Stimulated activated CD8-positive, alpha-beta memory T cell treated with anti-CD3 and anti-CD28 coated beads, Interleukin-7, amount 100 ng/mL, for 48 hours (primary cell): ENCODE results near the gene ACOT11.

ENCODE experiments used
- DNase-seq, 2 donors: peaks; one replicate each; pipeline ENCODE4 v3.0.0-alpha.2; 2020; ENCODE audit warnings: low read depth in 1 of 2; ENCODE audit errors: extremely low read depth in 1 of 2

ACOT11 gene

DNA sequence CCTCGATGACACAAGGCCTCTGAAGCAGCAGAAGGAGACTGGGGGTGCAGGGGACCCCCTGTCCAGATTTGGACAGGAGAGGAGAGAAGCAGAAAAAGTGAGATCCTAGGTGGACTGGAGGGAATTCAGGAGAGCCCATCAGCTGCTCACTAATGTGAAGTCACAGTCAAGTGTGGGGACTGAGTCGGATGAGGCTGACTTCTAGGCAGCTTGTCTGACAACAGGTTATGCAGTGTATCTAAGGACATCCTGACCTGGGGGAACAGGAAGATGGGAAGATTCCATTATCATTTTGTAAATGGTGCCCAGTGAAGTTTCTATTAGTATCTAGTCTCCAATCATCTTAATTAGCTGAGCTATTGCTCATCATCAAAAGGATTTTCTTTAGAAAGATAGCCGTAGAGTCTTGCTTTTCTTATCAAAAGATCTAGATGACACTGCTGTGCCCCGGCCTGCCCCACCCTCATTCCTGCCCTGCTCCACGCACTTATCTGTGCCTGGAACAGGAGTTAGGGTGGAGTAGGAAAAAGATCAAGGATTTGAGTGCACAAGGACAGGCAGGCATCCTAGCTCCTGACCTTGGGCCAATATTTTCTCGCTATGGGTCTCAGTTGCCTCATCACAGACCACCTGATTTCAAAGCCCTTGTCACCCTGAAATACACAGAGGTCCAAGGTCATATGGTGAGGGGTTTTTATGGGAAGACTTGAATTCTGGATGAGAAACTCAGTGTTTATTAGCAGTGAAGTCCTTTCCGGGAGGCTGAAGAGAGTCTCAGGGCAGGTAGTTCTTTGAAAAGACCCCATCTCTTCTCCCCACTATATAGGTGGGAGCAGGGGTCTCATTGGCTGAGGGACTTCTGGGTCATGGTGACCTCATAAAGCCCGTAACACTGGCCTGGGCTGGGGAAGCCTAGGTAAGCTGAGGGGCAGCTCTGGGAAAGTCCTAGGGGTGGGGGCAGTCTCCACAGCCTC lies 93.1 kb downstream of the ACOT11 start, which contains the start of gene MROH7:
MROH7 (plus strand) TSS at position 924 of the 974 bp plus-strand sequence. CDS start 11,141 bp downstream, outside the sequence.
- no peak for DNase-seq

- DNase-seq: no peak
Observed at GRCh38 chr1:54643736-54644135, 95.7 kb downstream of the ACOT11 start.

- DNase-seq: no peak
Observed at GRCh38 chr1:54645806-54646676, 98.0 kb downstream of the ACOT11 start.

DNA sequence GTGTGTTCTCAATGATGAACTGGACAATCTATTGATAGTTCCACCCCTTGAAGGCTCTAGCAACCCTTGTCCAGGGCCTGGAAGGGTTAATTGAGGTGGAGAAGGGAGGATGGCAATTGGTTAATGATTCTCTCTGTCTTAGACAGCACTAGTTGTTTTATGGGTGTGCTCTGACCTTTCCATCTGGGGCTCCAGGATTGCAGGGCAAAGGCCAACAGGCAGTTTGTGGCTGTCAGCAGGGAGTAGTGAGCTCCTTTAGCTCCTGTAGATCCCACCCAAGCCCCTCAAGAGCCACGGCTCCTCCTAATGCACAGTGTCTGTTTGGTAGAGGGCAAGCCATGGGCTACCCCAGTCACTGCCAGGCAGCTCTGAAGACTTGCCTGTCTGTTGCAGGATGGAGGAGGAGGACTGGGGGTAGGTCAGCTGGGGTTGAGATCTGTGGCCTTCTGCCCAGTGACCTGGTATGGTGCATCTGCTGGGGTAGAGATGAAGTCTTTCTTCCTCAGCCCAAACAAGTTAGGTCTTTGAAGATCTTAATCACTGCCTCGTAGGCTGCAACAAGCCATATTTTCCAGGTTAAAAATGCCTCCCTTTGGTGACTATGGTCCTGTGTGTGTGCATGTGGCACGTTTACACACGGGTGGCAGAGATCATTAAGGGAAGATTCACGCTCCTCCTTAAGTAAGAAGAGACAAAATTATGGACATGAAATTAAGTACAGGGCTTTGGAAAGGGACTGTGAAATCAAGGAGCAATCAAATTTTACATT lies 101.3 kb downstream of the ACOT11 start:
- no peak for DNase-seq

DNA sequence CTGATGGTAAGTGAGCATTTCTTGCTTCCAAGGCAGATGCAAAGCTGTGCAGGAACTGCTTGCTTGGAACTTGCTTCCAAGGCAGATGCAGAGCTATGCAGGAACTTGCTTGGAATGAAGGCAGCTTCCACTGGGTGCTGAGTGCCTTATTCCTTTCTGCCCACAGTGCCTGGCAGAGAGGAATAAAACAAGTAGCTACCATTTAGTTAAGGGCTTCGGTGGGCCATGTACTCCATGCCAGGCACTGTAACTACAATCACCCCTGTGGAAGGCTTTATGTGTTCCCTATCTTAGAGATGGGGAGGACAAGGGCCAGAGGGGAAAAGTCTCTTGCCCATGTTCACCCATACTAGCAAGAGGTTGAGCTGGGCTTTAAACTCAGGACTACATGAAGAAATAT lies 101.9 kb downstream of the ACOT11 start:
- no peak for DNase-seq

DNA sequence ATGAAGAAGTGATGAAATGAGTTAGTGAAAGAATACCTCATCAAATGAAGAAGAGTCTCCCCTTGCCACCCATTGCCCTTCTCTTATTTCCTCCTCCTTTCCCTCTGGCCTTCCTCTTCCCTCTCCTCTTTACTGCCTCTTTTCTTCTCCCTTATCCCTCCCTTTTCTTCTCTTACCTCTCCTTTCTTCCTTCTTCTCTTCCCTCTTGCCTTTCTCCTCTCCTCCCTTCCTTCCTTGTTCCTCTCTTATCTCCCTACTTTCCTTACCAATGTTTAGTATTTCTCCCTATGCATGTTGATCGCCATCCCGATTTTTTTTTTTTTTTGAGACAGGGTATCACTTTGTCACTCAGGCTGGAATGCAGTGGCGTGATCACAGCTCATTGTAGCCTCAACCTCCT lies 102.4 kb downstream of the ACOT11 start:
- DNase-seq: no peak

- no peak for DNase-seq
Observed at GRCh38 chr1:54651608-54652007, 103.6 kb downstream of the ACOT11 start.

- DNase-seq: no peak
Observed at GRCh38 chr1:54652168-54652567, 104.1 kb downstream of the ACOT11 start.

DNA sequence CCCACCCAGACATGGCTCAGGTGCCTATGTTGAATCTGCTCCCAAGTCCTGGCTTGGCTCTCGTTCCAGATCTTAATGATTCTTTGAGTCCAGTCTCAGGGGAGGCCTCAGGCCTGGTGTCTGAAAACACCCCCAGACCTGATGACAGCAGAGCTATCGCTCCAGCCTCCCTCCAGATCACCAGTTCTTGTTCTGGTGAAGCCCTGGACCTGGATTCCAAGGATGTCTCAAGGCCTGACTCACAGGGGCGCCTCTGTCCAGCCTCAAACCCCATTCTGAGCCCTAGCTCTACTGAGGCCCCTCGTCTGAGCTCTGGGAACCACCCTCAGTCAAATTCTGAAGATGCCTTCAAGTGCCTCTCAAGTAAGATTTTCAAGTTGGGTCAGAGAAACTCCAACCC lies 105.0 kb downstream of the ACOT11 start:
- DNase-seq: no peak

- no peak for DNase-seq
Observed at GRCh38 chr1:54658164-54658913, 110.3 kb downstream of the ACOT11 start.
